ENCODE measurements around the gene GPR161. TPM values are rescaled to one million over a fixed set of nuclear protein-coding genes. Genes with fewer than 3 reads are reported as not detected.

The GPR161 gene
- total and polyA plus RNA-seq, 2 experiments from 2014 or later: 7.9 to 11.6 TPM

GRCh38 chr1:168114845-168115244, 21.9 kb downstream of the GPR161 start:
- H3K27me3 Mint-ChIP-seq (ENCODE audit: insufficient read depth, low read depth, poor library complexity): peaks cover 7% of the 10 kb centered on the region
- DNase-seq (ENCODE audit: low spot score) (no peak), ATAC-seq (no peak)
- no peaks in the 10 kb centered on the region for H3F3A ChIP-seq (replicated peaks; ENCODE audit: low read depth)
- no peak overlapping the region for H3K27ac Mint-ChIP-seq
- no peak overlapping the region for H2AFZ ChIP-seq
- H3K36me3 ChIP-seq (ENCODE audit: insufficient read depth): no peaks in the 10 kb centered on the region
- H3K9me2 ChIP-seq (ENCODE audit: insufficient read depth): no peaks in the 10 kb centered on the region
- no peak for TF ChIP-seq CREB1 (CRISPR knock-in tag; IDR thresholded peaks at IDR 0.05; ENCODE audit: low read depth)
- no peak for TF ChIP-seq CTCF (conservative IDR thresholded peaks at IDR 0.05; ENCODE audit: low read depth in 2 of 2)
- no peak for TF ChIP-seq REST (IDR thresholded peaks at IDR 0.05; ENCODE audit: unreplicated experiment)
- TF ChIP-seq ZNF462 (CRISPR knock-in tag; IDR thresholded peaks at IDR 0.05): no peak
- no peak for TF ChIP-seq EZH2 (IDR thresholded peaks at IDR 0.05; ENCODE audit: low read depth, unreplicated experiment)
- TF ChIP-seq NANOG (IDR thresholded peaks at IDR 0.05; ENCODE audit: borderline replicate concordance): no peak
- TF ChIP-seq POLR2AphosphoS5 (IDR thresholded peaks at IDR 0.05; ENCODE audit: low read depth): no peak
- no peak for TF ChIP-seq ZNF331 (CRISPR knock-in tag; IDR thresholded peaks at IDR 0.05; ENCODE audit: low read depth)
- TF ChIP-seq EZH2phosphoT487 (IDR thresholded peaks at IDR 0.05; ENCODE audit: unreplicated experiment): no peak
- no peak for TF ChIP-seq STAT1 (IDR thresholded peaks at IDR 0.05; ENCODE audit: unreplicated experiment)
- TF ChIP-seq ETS1 (IDR thresholded peaks at IDR 0.05): no peak
- TF ChIP-seq ZNF114 (CRISPR knock-in tag; IDR thresholded peaks at IDR 0.05): no peak
- TF ChIP-seq JUNB (IDR thresholded peaks at IDR 0.05; ENCODE audit: unreplicated experiment): no peak
- 0 out of 2 replicates have a peak, but pooled peaks cover 3% of the 10 kb centered on the region for H3K4me1 ChIP-seq (ENCODE audit: insufficient read depth)
- peaks cover 11% of the 10 kb centered on the region for H3K36me3 Mint-ChIP-seq (ENCODE audit: low read depth)
- H4K20me1 ChIP-seq (replicated peaks; ENCODE audit: insufficient read depth): no peaks in the 10 kb centered on the region; the same call in 1 of the 2 replicates
- H3K4me2 ChIP-seq: no peak overlapping the region
- H3K79me2 ChIP-seq (replicated peaks; ENCODE audit: insufficient read depth): no peaks in the 10 kb centered on the region
- peaks cover 10% of the 10 kb centered on the region for H3K4me1 Mint-ChIP-seq
- H3K4me3 Mint-ChIP-seq: no peak overlapping the region
- H3K4me3 ChIP-seq: no peak overlapping the region
- H3K27ac ChIP-seq (ENCODE audit: low read depth): no peak overlapping the region
- H3K9me3 Mint-ChIP-seq: peaks cover 7% of the 10 kb centered on the region; the same call in 2 of the 3 replicates
- H3K27me3 ChIP-seq (ENCODE audit: insufficient read depth): no peaks in the 10 kb centered on the region
